ENCODE results near the gene PRH2. TPM values are rescaled to one million over a fixed set of nuclear protein-coding genes. Genes with fewer than 3 reads are reported as not detected.

The PRH2 gene
- total and polyA plus RNA-seq, 2 donors from 2014 or later: not detected

- intact Hi-C loops (cut with DNase I): no loop called here
- H3K9ac ChIP-seq (ENCODE audit: low read length in 3 of 3): no peak overlapping the region
- no peak overlapping the region for H3K4me3 ChIP-seq (ENCODE audit: low read length in 3 of 3)
- no peaks in the 10 kb centered on the region for H3K27me3 ChIP-seq (ENCODE audit: control insufficient read depth, insufficient read depth, low read length)
- H3K27ac ChIP-seq (ENCODE audit: low read depth in 2 of 2, low read length in 2 of 2): no peak overlapping the region
- no peaks in the 10 kb centered on the region for H3K36me3 ChIP-seq (ENCODE audit: control insufficient read depth in 2 of 3, insufficient read depth in 3 of 3, low read length in 3 of 3)
- DNase-seq: no peak
- no peaks in the 10 kb centered on the region for H3K9me3 ChIP-seq (ENCODE audit: control insufficient read depth in 2 of 3, insufficient read depth in 1 of 3, low read length in 3 of 3)
- no peaks in the 10 kb centered on the region for H3K4me1 ChIP-seq (ENCODE audit: control insufficient read depth in 2 of 3, insufficient read depth in 2 of 3, low read depth in 1 of 3, low read length in 3 of 3)
- FAIRE-seq: no peak
- TF ChIP-seq CTCF (IDR thresholded peaks at IDR 0.05; ENCODE audit: borderline replicate concordance, extremely low read depth, insufficient read depth): no peak
These were observed 9.2 kb upstream of the PRH2 start for GRCh38 chr12:10919809-10920208.

GRCh38 chr12:10926269-10926668 is 2.8 kb upstream of the PRH2 start:
- FAIRE-seq (no peak), DNase-seq (no peak)
- no peak overlapping the region for H3K4me3 ChIP-seq (ENCODE audit: low read length in 3 of 3)
- TF ChIP-seq CTCF (IDR thresholded peaks at IDR 0.05; ENCODE audit: borderline replicate concordance, extremely low read depth, insufficient read depth): no peak
- intact Hi-C loops (cut with DNase I): no loop called here
- no peaks in the 10 kb centered on the region for H3K27me3 ChIP-seq (ENCODE audit: control insufficient read depth, insufficient read depth, low read length)
- H3K36me3 ChIP-seq (ENCODE audit: control insufficient read depth in 2 of 3, insufficient read depth in 3 of 3, low read length in 3 of 3): no peaks in the 10 kb centered on the region
- H3K4me1 ChIP-seq (ENCODE audit: control insufficient read depth in 2 of 3, insufficient read depth in 2 of 3, low read depth in 1 of 3, low read length in 3 of 3): no peaks in the 10 kb centered on the region
- H3K27ac ChIP-seq (ENCODE audit: low read depth in 2 of 2, low read length in 2 of 2): no peak overlapping the region
- H3K9ac ChIP-seq (ENCODE audit: low read length in 3 of 3): no peak overlapping the region
- H3K9me3 ChIP-seq (ENCODE audit: control insufficient read depth in 2 of 3, insufficient read depth in 1 of 3, low read length in 3 of 3): no peaks in the 10 kb centered on the region

GRCh38 chr12:10936506-10936905 is 7.5 kb downstream of the PRH2 start:
- intact Hi-C loops (cut with DNase I): no loop called here
- DNase-seq: no peak
- no peak for TF ChIP-seq CTCF (IDR thresholded peaks at IDR 0.05; ENCODE audit: borderline replicate concordance, extremely low read depth, insufficient read depth)
- Histone ChIP-seq H3K4me3 (ENCODE audit: low read length in 3 of 3) (no peak overlapping the region), H3K4me1 (ENCODE audit: control insufficient read depth in 2 of 3, insufficient read depth in 2 of 3, low read depth in 1 of 3, low read length in 3 of 3) (no peaks in the 10 kb centered on the region), H3K9me3 (ENCODE audit: control insufficient read depth in 2 of 3, insufficient read depth in 1 of 3, low read length in 3 of 3) (no peaks in the 10 kb centered on the region), H3K27me3 (ENCODE audit: control insufficient read depth, insufficient read depth, low read length) (no peaks in the 10 kb centered on the region), H3K27ac (ENCODE audit: low read depth in 2 of 2, low read length in 2 of 2) (no peak overlapping the region), H3K9ac (ENCODE audit: low read length in 3 of 3) (no peak overlapping the region), H3K36me3 (ENCODE audit: control insufficient read depth in 2 of 3, insufficient read depth in 3 of 3, low read length in 3 of 3) (no peaks in the 10 kb centered on the region)
- no peak for FAIRE-seq

- H3K4me1 ChIP-seq (ENCODE audit: control insufficient read depth in 2 of 3, insufficient read depth in 2 of 3, low read depth in 1 of 3, low read length in 3 of 3): no peaks in the 10 kb centered on the region
- no peaks in the 10 kb centered on the region for H3K9me3 ChIP-seq (ENCODE audit: control insufficient read depth in 2 of 3, insufficient read depth in 1 of 3, low read length in 3 of 3)
- intact Hi-C loops (cut with DNase I): no loop called here
- DNase-seq (no peak), FAIRE-seq (no peak)
- no peaks in the 10 kb centered on the region for H3K36me3 ChIP-seq (ENCODE audit: control insufficient read depth in 2 of 3, insufficient read depth in 3 of 3, low read length in 3 of 3)
- no peak for TF ChIP-seq CTCF (IDR thresholded peaks at IDR 0.05; ENCODE audit: borderline replicate concordance, extremely low read depth, insufficient read depth)
- no peaks in the 10 kb centered on the region for H3K27me3 ChIP-seq (ENCODE audit: control insufficient read depth, insufficient read depth, low read length)
- no peak within 1 kb of the TSS for H3K9ac ChIP-seq (ENCODE audit: low read length in 3 of 3)
- no peak within 1 kb of the TSS for H3K27ac ChIP-seq (ENCODE audit: low read depth in 2 of 2, low read length in 2 of 2)
- H3K4me3 ChIP-seq (ENCODE audit: low read length in 3 of 3): no peak within 1 kb of the TSS
These were observed 10.1 kb downstream of the PRH2 start, which contains the start of gene TAS2R14 for GRCh38 chr12:10939163-10939562. Gene TAS2R14 (minus strand): TSS chr12:10939263. CDS start chr12:10939207, 56 bp downstream.

Measured in kidney (tissue), 14 donors.